Lower leg skin (tissue), 3 donors: Measurements from ENCODE around the gene TLX1.

Source experiments
- CTCF ChIP-seq, 3 donors: fragments of 450-650 bp; IDR thresholded peaks; one replicate each; pipeline ENCODE4 v1.5.1; 2016; ENCODE audit warnings: antibody characterized with exemption in 3 of 3, mild to moderate bottlenecking in 3 of 3, moderate library complexity in 2 of 3
- POLR2A ChIP-seq, 2 donors: fragments of 450-650 bp; IDR thresholded peaks; one replicate each; pipeline ENCODE4 v1.6.1; 2016 to 2017; ENCODE audit warnings: antibody characterized with exemption in 2 of 2, mild to moderate bottlenecking in 1 of 2, moderate library complexity in 1 of 2

GRCh38 chr10:101091546-101092290 is 39.4 kb upstream of the TLX1 start:
- TF ChIP-seq CTCF (IDR thresholded peaks at IDR 0.05) (no peak), POLR2A (IDR thresholded peaks at IDR 0.05) (no peak)
